NCI-H345 (cell line): ENCODE results near the gene SLC22A12.
A peak's percentile ranks its signal among the peaks of the same experiment; 100 is the strongest.

ENCODE experiments used
- DNase-seq: peaks from one replicate; lab custom pipeline; 2025; lab: John Stamatoyannopoulos, UW

The SLC22A12 gene

GRCh38 chr11:64563966-64564365 lies 27.1 kb upstream of the SLC22A12 start:
- no peak for DNase-seq

- no peak for DNase-seq
Measured at GRCh38 chr11:64564419-64564818, 26.6 kb upstream of the SLC22A12 start.

- DNase-seq = no peak
Measured at GRCh38 chr11:64564947-64565889, 25.8 kb upstream of the SLC22A12 start.

GRCh38 chr11:64566042-64566914 lies 24.7 kb upstream of the SLC22A12 start:
- peak; percentile 56 for DNase-seq

GRCh38 chr11:64566915-64567891 lies 23.8 kb upstream of the SLC22A12 start:
- no peak for DNase-seq

- DNase-seq = no peak
Measured at GRCh38 chr11:64568041-64568571, 22.9 kb upstream of the SLC22A12 start.

- DNase-seq = no peak
Measured at GRCh38 chr11:64568584-64569140, 22.4 kb upstream of the SLC22A12 start.

GRCh38 chr11:64569300-64569970 lies 21.6 kb upstream of the SLC22A12 start:
- DNase-seq = no peak

GRCh38 chr11:64570341-64570740 lies 20.7 kb upstream of the SLC22A12 start:
- no peak for DNase-seq

- DNase-seq = no peak
Measured at GRCh38 chr11:64571050-64571409, 20.0 kb upstream of the SLC22A12 start.

- no peak for DNase-seq
Measured at GRCh38 chr11:64571410-64572091, 19.5 kb upstream of the SLC22A12 start.

- no peak for DNase-seq
Measured at GRCh38 chr11:64572143-64572542, 18.9 kb upstream of the SLC22A12 start.

- no peak for DNase-seq
Measured at GRCh38 chr11:64577202-64577601, 13.8 kb upstream of the SLC22A12 start.

- DNase-seq = no peak
Measured at GRCh38 chr11:64580412-64580811, 10.6 kb upstream of the SLC22A12 start.

GRCh38 chr11:64581057-64581523 lies 9.9 kb upstream of the SLC22A12 start:
- no peak for DNase-seq

GRCh38 chr11:64582885-64583284 lies 8.1 kb upstream of the SLC22A12 start:
- no peak for DNase-seq

- DNase-seq = no peak
Measured at GRCh38 chr11:64583296-64584262, 7.4 kb upstream of the SLC22A12 start.

GRCh38 chr11:64585150-64585549 lies 5.9 kb upstream of the SLC22A12 start:
- no peak for DNase-seq

GRCh38 chr11:64586366-64586765 lies 4.7 kb upstream of the SLC22A12 start:
- DNase-seq = no peak
